ENCODE measurements around the gene PSMB10.

GRCh38 chr16:67927131-67927941 lies 9.3 kb downstream of the PSMB10 start:
- no peak for TF ChIP-seq CTCF (IDR thresholded peaks at IDR 0.05)
- TF ChIP-seq EZH2 (IDR thresholded peaks at IDR 0.05) = no peak
- TF ChIP-seq EZH2phosphoT487 (IDR thresholded peaks at IDR 0.05) = no peak
